ENCODE results near the gene KRT4. TPM values are rescaled to one million over a fixed set of nuclear protein-coding genes. Genes with fewer than 3 reads are reported as not detected.

Gene KRT4
- total RNA-seq, 1 experiment from 2014 or later, result not detected

DNA sequence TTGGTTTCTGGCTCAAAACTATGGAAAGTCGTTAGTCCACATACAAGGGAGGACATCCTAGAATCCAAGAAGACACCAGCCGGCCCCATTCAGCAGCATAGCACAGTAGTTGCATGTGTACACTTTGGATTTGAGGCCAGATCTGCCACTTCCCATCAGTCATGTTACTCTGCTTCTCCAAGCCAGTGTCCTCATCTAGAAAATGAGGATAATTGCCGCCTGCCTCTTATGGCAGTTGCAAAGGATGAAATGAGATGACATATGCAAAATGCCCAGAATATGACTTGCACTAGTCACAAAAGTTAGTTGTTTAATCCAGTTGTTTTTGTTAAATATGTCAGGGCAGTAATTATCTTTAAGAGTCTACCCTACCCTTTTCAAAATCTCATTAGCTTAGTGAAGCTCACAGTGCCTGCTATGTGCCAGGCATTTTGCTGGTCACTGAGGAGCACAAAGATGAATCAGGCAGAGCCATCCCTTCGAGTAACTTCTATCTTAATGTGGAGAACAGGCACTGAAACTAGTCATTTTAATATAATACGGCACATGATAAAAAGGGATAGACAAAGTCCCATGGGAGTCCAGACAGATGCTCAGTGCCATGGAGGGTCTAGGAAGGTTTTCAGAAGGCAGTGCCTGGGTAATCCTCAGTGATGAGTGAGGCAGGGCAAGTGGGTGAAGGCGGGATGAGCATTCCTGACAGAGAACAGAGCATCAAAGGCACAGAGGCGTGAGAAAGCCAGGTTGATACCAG lies 30.2 kb downstream of the KRT4 start:
- TF ChIP-seq SP1 (IDR thresholded peaks at IDR 0.05; ENCODE audit: low read depth) (no peak), EZH2 (IDR thresholded peaks at IDR 0.05) (no peak), CEBPB (IDR thresholded peaks at IDR 0.05; ENCODE audit: low read depth) (no peak)
- no peaks in the 10 kb centered on the region for H3K36me3 ChIP-seq (ENCODE audit: control insufficient read depth in 1 of 2, insufficient read depth in 2 of 2, low read length in 2 of 2)
- H3K27me3 ChIP-seq (ENCODE audit: insufficient read depth, low read length), result peaks cover 34% of the 10 kb centered on the region
- intact Hi-C loops (cut with micrococcal nuclease), result no loop called here
- ChIA-PET POLR2A (no interaction called here), RAD21 (ENCODE audit: low non-redundant PET in 1 of 2, low total read pairs in 2 of 2, uncharacterized antibody in 2 of 2, unreplicated experiment in 2 of 2) (interaction anchor here in 1 of 2 experiments (0.6 kb wide), 1 partner anchor 38 kb away, joined by 3 read pairs; no protein-coding TSS in a partner anchor), CTCF (no interaction called here)
- no peak overlapping the region for H3K4me3 ChIP-seq (replicated peaks in 1 of 2; ENCODE audit: low read depth in 1 of 2, low read length in 2 of 2)
- no peaks in the 10 kb centered on the region for H3K4me1 ChIP-seq (ENCODE audit: control insufficient read depth in 1 of 2, insufficient read depth in 2 of 2, low read length in 2 of 2)
- ATAC-seq, result no peak
- no peaks in the 10 kb centered on the region for H3K9me2 ChIP-seq (ENCODE audit: insufficient read depth)
- no TSS peak for BruUV-seq (replicated peaks)
- H3K9me3 ChIP-seq (ENCODE audit: control insufficient read depth in 1 of 2, insufficient read depth in 1 of 2, low read depth in 1 of 2, low read length in 2 of 2), result no peaks in the 10 kb centered on the region
- H3K79me2 ChIP-seq (ENCODE audit: insufficient read depth, low read length), result no peaks in the 10 kb centered on the region
- no peaks in the 10 kb centered on the region for H4K20me1 ChIP-seq (ENCODE audit: insufficient read depth)
- H3K9ac ChIP-seq (ENCODE audit: low read length), result no peak overlapping the region
- H3K27ac ChIP-seq (ENCODE audit: low read depth, low read length), result no peak overlapping the region
- no peak for DNase-seq (ENCODE audit: low read depth, low spot score)
- H3K4me2 ChIP-seq (ENCODE audit: low read length), result no peak overlapping the region
- H2AFZ ChIP-seq (ENCODE audit: low read depth, low read length, poor library complexity, severe bottlenecking), result no peak overlapping the region

DNA sequence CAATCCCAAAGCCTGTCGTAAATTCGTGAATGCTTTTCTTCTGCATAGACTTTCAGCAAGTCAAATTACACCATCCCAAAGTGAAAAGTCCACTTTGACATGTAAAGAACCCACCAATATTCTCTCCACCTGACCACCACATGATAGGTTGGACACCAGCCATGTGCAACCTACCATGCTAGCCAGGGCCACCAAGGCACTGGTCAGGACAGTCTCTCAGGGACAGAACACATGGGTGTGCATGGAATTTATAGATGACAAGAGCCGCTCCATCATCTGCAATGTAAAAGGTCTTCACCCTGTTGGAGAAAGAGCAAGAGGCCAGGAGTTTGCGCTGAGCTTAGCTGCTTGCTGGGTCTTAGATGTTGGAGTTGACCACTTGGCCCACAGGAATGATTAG lies 31.4 kb downstream of the KRT4 start:
- Histone ChIP-seq H3K79me2 (ENCODE audit: insufficient read depth, low read length) (no peaks in the 10 kb centered on the region), H3K9me2 (ENCODE audit: insufficient read depth) (no peaks in the 10 kb centered on the region), H3K4me2 (ENCODE audit: low read length) (no peak overlapping the region), H3K4me3 (replicated peaks in 1 of 2; ENCODE audit: low read depth in 1 of 2, low read length in 2 of 2) (no peak overlapping the region), H3K9ac (ENCODE audit: low read length) (no peak overlapping the region), H3K4me1 (ENCODE audit: control insufficient read depth in 1 of 2, insufficient read depth in 2 of 2, low read length in 2 of 2) (no peaks in the 10 kb centered on the region), H3K36me3 (ENCODE audit: control insufficient read depth in 1 of 2, insufficient read depth in 2 of 2, low read length in 2 of 2) (no peaks in the 10 kb centered on the region), H4K20me1 (ENCODE audit: insufficient read depth) (no peaks in the 10 kb centered on the region), H3K27ac (ENCODE audit: low read depth, low read length) (no peak overlapping the region), H3K27me3 (ENCODE audit: insufficient read depth, low read length) (peaks cover 35% of the 10 kb centered on the region), H2AFZ (ENCODE audit: low read depth, low read length, poor library complexity, severe bottlenecking) (no peak overlapping the region), H3K9me3 (ENCODE audit: control insufficient read depth in 1 of 2, insufficient read depth in 1 of 2, low read depth in 1 of 2, low read length in 2 of 2) (no peaks in the 10 kb centered on the region)
- no peak for DNase-seq (ENCODE audit: low read depth, low spot score)
- ChIA-PET CTCF (no interaction called here), POLR2A (no interaction called here), RAD21 (ENCODE audit: low non-redundant PET in 1 of 2, low total read pairs in 2 of 2, uncharacterized antibody in 2 of 2, unreplicated experiment in 2 of 2) (no interaction called here)
- TF ChIP-seq, protein P1, sequence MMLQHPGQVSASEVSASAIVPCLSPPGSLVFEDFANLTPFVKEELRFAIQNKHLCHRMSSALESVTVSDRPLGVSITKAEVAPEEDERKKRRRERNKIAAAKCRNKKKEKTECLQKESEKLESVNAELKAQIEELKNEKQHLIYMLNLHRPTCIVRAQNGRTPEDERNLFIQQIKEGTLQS (IDR thresholded peaks at IDR 0.05), result no peak
- TF ChIP-seq ZBTB33 (IDR thresholded peaks at IDR 0.05; ENCODE audit: extremely low read depth, insufficient replicate concordance, low read length) (no peak), TCF7L2 (IDR thresholded peaks at IDR 0.05; ENCODE audit: borderline replicate concordance, extremely low read depth, insufficient read depth, insufficient read length) (no peak), SIN3A (IDR thresholded peaks at IDR 0.05; ENCODE audit: low read depth) (no peak)
- TF ChIP-seq, protein P2, sequence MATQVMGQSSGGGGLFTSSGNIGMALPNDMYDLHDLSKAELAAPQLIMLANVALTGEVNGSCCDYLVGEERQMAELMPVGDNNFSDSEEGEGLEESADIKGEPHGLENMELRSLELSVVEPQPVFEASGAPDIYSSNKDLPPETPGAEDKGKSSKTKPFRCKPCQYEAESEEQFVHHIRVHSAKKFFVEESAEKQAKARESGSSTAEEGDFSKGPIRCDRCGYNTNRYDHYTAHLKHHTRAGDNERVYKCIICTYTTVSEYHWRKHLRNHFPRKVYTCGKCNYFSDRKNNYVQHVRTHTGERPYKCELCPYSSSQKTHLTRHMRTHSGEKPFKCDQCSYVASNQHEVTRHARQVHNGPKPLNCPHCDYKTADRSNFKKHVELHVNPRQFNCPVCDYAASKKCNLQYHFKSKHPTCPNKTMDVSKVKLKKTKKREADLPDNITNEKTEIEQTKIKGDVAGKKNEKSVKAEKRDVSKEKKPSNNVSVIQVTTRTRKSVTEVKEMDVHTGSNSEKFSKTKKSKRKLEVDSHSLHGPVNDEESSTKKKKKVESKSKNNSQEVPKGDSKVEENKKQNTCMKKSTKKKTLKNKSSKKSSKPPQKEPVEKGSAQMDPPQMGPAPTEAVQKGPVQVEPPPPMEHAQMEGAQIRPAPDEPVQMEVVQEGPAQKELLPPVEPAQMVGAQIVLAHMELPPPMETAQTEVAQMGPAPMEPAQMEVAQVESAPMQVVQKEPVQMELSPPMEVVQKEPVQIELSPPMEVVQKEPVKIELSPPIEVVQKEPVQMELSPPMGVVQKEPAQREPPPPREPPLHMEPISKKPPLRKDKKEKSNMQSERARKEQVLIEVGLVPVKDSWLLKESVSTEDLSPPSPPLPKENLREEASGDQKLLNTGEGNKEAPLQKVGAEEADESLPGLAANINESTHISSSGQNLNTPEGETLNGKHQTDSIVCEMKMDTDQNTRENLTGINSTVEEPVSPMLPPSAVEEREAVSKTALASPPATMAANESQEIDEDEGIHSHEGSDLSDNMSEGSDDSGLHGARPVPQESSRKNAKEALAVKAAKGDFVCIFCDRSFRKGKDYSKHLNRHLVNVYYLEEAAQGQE (IDR thresholded peaks at IDR 0.05; ENCODE audit: low read depth), result no peak
- no peak for ATAC-seq
- BruUV-seq (replicated peaks), result no TSS peak
- intact Hi-C loops (cut with micrococcal nuclease), result no loop called here
